MCF 10A (cell line): ENCODE data around the gene BARX1. TPM values are rescaled to one million over a fixed set of nuclear protein-coding genes. Genes with fewer than 3 reads are reported as not detected.

Experiments
- BruUV-seq: library from RNA; stranded (reverse); fragments of 400-500 nt; replicated peaks from 2 replicates; lab custom pipeline; 2021; lab: Mats Ljungman, UMichigan
- CTCF ChIA-PET: fragments of 300-600 bp; sonication (Branson Sonifier 250); formaldehyde crosslinking; extraction: SDS; loops from one replicate; lab custom pipeline; 2021; ENCODE audit warnings: antibody characterized with exemption, inconsistent platforms; lab: Yijun Ruan, JAX
- POLR2A ChIA-PET: fragments of 300-600, 350-650 bp; sonication (Branson Sonifier 250); formaldehyde crosslinking; extraction: SDS; loops from one replicate; lab custom pipeline; 2020; ENCODE audit warnings: antibody characterized with exemption, inconsistent platforms; lab: Yijun Ruan, JAX
- DNase-seq: peaks from one replicate; pipeline ENCODE4 v3.0.0-alpha.2; 2018; ENCODE audit not compliant: unreplicated experiment
- H3K27ac Mint-ChIP-seq: one replicate; pipeline ENCODE4 v1.8.0; 2022; ENCODE audit warnings: mild to moderate bottlenecking, low read depth, mixed read lengths; ENCODE audit not compliant: unreplicated experiment
- H3K27me3 Mint-ChIP-seq: one replicate; pipeline ENCODE4 v1.8.0; 2022; ENCODE audit warnings: mixed read lengths; ENCODE audit not compliant: insufficient read depth, unreplicated experiment
- H3K36me3 Mint-ChIP-seq: one replicate; pipeline ENCODE4 v1.8.0; 2022; ENCODE audit warnings: mild to moderate bottlenecking, moderate library complexity, mixed read lengths; ENCODE audit not compliant: insufficient read depth, unreplicated experiment
- H3K4me1 Mint-ChIP-seq: one replicate; pipeline ENCODE4 v1.8.0; 2022; ENCODE audit warnings: mixed read lengths; ENCODE audit not compliant: insufficient read depth, unreplicated experiment
- H3K4me3 Mint-ChIP-seq: one replicate; pipeline ENCODE4 v1.8.0; 2022; ENCODE audit warnings: mild to moderate bottlenecking, moderate library complexity, mixed read lengths; ENCODE audit not compliant: unreplicated experiment
- H3K9me3 Mint-ChIP-seq: one replicate; pipeline ENCODE4 v1.8.0; 2022; ENCODE audit warnings: mixed read lengths; ENCODE audit not compliant: unreplicated experiment
- intact Hi-C: fragments of 100-400 bp; cut with micrococcal nuclease; formaldehyde crosslinking; loops from 2 replicates; pipeline ENCODE4 v1.14.1; 2022
- total RNA-seq: library from RNA; stranded (reverse); gene quantifications from 2 replicates; pipeline ENCODE4 v1.2.3, GENCODE V29; 2022
- TF ChIP-seq, protein P1 (sequence below): fragments of 200-600 bp; IDR thresholded peaks from one replicate; pipeline ENCODE4 v1.8.0; 2022; ENCODE audit warnings: antibody characterized with exemption, mild to moderate bottlenecking; ENCODE audit not compliant: unreplicated experiment

BARX1 gene
- total RNA-seq, 1 experiment from 2014 or later, result 0.23 TPM

DNA sequence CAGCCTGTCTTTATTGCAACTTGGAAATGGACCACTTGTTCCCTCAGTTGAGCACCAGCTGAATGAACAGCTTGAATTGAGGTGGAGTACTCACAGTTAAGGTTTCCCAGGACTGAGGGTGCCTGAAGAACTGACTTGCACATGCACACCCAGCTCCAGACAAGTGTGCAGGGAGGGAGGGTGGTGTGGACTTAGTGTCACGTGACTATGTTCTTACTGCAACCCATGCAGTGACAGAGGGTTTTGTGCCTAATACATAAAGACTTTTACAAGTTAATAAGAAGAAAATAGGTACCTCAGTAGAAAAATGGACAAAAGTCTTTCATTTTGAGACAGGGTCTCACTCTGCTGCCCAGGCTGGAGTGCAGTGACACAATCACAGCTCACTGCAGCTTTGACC, 18.0 kb downstream of the BARX1 start:
- H3K36me3 Mint-ChIP-seq, result no peaks in the 10 kb centered on the region
- POLR2A ChIA-PET, result no interaction called here
- H3K27me3 Mint-ChIP-seq, result peaks cover 68% of the 10 kb centered on the region
- no TSS peak for BruUV-seq
- H3K4me1 Mint-ChIP-seq, result no peaks in the 10 kb centered on the region
- no peaks in the 10 kb centered on the region for H3K9me3 Mint-ChIP-seq
- no peak overlapping the region for H3K4me3 Mint-ChIP-seq
- intact Hi-C loops, result no loop called here
- no peak for DNase-seq
- TF ChIP-seq, protein P1, sequence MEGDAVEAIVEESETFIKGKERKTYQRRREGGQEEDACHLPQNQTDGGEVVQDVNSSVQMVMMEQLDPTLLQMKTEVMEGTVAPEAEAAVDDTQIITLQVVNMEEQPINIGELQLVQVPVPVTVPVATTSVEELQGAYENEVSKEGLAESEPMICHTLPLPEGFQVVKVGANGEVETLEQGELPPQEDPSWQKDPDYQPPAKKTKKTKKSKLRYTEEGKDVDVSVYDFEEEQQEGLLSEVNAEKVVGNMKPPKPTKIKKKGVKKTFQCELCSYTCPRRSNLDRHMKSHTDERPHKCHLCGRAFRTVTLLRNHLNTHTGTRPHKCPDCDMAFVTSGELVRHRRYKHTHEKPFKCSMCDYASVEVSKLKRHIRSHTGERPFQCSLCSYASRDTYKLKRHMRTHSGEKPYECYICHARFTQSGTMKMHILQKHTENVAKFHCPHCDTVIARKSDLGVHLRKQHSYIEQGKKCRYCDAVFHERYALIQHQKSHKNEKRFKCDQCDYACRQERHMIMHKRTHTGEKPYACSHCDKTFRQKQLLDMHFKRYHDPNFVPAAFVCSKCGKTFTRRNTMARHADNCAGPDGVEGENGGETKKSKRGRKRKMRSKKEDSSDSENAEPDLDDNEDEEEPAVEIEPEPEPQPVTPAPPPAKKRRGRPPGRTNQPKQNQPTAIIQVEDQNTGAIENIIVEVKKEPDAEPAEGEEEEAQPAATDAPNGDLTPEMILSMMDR, result no peak
- CTCF ChIA-PET, result no interaction called here
- H3K27ac Mint-ChIP-seq, result no peak overlapping the region

DNA sequence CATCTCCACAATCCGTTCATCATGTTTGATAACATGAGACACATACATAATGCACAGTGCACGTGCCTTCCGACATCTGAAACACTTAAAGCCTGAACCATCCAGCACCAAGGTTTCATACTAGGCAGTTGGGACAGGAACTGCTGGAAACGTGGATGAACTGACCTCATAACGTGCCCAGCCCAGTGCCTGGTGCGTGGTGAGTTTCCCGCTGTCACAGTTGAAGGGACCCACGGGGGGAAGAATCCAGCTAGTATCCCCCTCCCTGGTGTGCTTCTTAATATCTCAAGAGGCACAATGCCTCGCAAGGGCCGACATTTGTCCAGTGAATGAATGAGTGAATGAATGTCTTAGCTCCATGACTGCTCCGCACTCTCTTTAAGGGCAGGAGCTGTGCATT, 23.2 kb downstream of the BARX1 start:
- H3K9me3 Mint-ChIP-seq, result no peaks in the 10 kb centered on the region
- H3K4me1 Mint-ChIP-seq, result no peaks in the 10 kb centered on the region
- no peaks in the 10 kb centered on the region for H3K36me3 Mint-ChIP-seq
- intact Hi-C loops, result no loop called here
- H3K4me3 Mint-ChIP-seq, result no peak overlapping the region
- TF ChIP-seq, protein P1, result no peak
- peaks cover 83% of the 10 kb centered on the region for H3K27me3 Mint-ChIP-seq
- no peak for DNase-seq
- no TSS peak for BruUV-seq
- ChIA-PET POLR2A (no interaction called here), CTCF (interaction anchor here (0.6 kb wide), 1 partner anchor 726 kb away, joined by 3 read pairs; no protein-coding TSS in a partner anchor)
- no peak overlapping the region for H3K27ac Mint-ChIP-seq

DNA sequence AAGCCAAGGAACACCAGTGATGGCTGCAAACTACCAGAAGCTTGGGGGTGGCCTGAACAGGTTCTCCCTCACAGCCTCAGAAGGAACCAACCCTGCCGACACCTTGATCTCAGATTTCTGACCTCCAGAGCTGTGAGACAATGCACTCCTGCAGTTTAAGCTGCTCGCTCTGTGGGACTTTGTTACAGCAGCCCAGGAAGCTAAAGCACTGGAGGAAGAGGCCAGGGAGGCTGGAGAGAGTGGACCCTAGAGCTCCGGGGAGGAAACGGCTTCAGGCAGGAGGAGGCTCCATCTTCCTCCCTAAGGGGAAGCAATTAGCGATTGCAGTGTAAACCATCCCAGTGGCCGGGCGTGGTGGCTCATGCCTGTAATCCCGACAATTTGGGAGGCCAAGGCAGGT, 25.1 kb downstream of the BARX1 start:
- no peak for DNase-seq
- Mint-ChIP-seq H3K36me3 (no peaks in the 10 kb centered on the region), H3K4me3 (no peak overlapping the region), H3K27me3 (peaks cover 65% of the 10 kb centered on the region), H3K4me1 (no peaks in the 10 kb centered on the region), H3K27ac (no peak overlapping the region), H3K9me3 (no peaks in the 10 kb centered on the region)
- POLR2A ChIA-PET, result no interaction called here
- CTCF ChIA-PET, result interaction anchor here (0.7 kb wide), 1 partner anchor 33 kb away, joined by 3 read pairs; no protein-coding TSS in a partner anchor
- intact Hi-C loops, result no loop called here
- TF ChIP-seq, protein P1, result no peak
- BruUV-seq, result no TSS peak

DNA sequence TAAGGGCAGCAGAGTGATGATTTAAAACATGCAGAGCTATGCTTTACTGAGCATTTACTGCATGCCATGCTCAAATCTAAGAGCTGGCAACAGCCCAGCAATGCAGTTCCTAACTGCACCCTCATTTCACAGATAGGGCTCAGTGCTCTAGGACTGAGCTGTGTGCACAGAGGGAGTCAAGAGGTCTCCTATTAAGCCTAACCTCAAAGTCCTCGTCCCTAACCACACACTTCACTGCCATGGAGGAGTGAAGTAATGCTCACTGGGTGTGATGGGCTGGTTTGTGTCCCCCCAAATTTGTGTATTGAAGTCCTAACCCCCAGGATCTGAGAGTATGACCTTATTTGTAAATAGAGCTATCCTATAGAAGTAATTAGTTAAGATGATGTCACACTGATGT, 25.9 kb downstream of the BARX1 start:
- TF ChIP-seq, protein P1, result no peak
- no TSS peak for BruUV-seq
- Mint-ChIP-seq H3K4me1 (no peaks in the 10 kb centered on the region), H3K4me3 (no peak overlapping the region), H3K27ac (no peak overlapping the region), H3K9me3 (no peaks in the 10 kb centered on the region), H3K27me3 (peaks cover 57% of the 10 kb centered on the region), H3K36me3 (no peaks in the 10 kb centered on the region)
- no peak for DNase-seq
- ChIA-PET CTCF (interaction anchor here (0.7 kb wide), 1 partner anchor 34 kb away, joined by 3 read pairs; no protein-coding TSS in a partner anchor), POLR2A (no interaction called here)
- intact Hi-C loops, result no loop called here
